ENCODE data around the gene ARL14. TPM values are rescaled to one million over a fixed set of nuclear protein-coding genes. Genes with fewer than 3 reads are reported as not detected.

The ARL14 gene
- polyA plus RNA-seq, 1 experiment, result not detected

GRCh38 chr3:160638184-160638583 lies 38.8 kb upstream of the ARL14 start:
- Histone ChIP-seq H3K36me3 (ENCODE audit: control insufficient read depth, insufficient read depth, low read length) (no peaks in the 10 kb centered on the region), H3K27me3 (ENCODE audit: control insufficient read depth, insufficient read depth, low read length) (no peaks in the 10 kb centered on the region), H3K4me3 (ENCODE audit: low read depth, low read length) (no peak overlapping the region)
- no peak for DNase-seq (ENCODE audit: low read depth)
- ChIA-PET CTCF (no interaction called here), POLR2A (no interaction called here)
- TF ChIP-seq CTCF (IDR thresholded peaks at IDR 0.05; ENCODE audit: insufficient read depth, low read depth, low read length), result no peak

- TF ChIP-seq CTCF (IDR thresholded peaks at IDR 0.05; ENCODE audit: insufficient read depth, low read depth, low read length), result no peak
- Histone ChIP-seq H3K4me3 (ENCODE audit: low read depth, low read length) (no peak overlapping the region), H3K36me3 (ENCODE audit: control insufficient read depth, insufficient read depth, low read length) (no peaks in the 10 kb centered on the region), H3K27me3 (ENCODE audit: control insufficient read depth, insufficient read depth, low read length) (no peaks in the 10 kb centered on the region)
- DNase-seq (ENCODE audit: low read depth), result no peak
- ChIA-PET CTCF (no interaction called here), POLR2A (no interaction called here)
Observed at GRCh38 chr3:160641665-160642309, 35.2 kb upstream of the ARL14 start.

GRCh38 chr3:160643994-160644393 lies 33.0 kb upstream of the ARL14 start:
- no peak overlapping the region for H3K4me3 ChIP-seq (ENCODE audit: low read depth, low read length)
- no peak for DNase-seq (ENCODE audit: low read depth)
- POLR2A ChIA-PET, result interaction anchor here (0.6 kb wide), 1 partner anchor 22 kb away, joined by 4 read pairs; no protein-coding TSS in a partner anchor
- no peaks in the 10 kb centered on the region for H3K27me3 ChIP-seq (ENCODE audit: control insufficient read depth, insufficient read depth, low read length)
- CTCF ChIA-PET, result interaction anchor here (0.9 to 1.6 kb wide), 2 partner anchors 10 to 17 kb away, joined by 3 to 5 read pairs; no protein-coding TSS in a partner anchor
- TF ChIP-seq CTCF (IDR thresholded peaks at IDR 0.05; ENCODE audit: insufficient read depth, low read depth, low read length), result no peak
- H3K36me3 ChIP-seq (ENCODE audit: control insufficient read depth, insufficient read depth, low read length), result no peaks in the 10 kb centered on the region

GRCh38 chr3:160644491-160644890 lies 32.5 kb upstream of the ARL14 start:
- no peaks in the 10 kb centered on the region for H3K36me3 ChIP-seq (ENCODE audit: control insufficient read depth, insufficient read depth, low read length)

GRCh38 chr3:160648701-160649100 lies 28.3 kb upstream of the ARL14 start:
- ChIA-PET CTCF (no interaction called here), POLR2A (interaction anchor here (0.7 kb wide), 1 partner anchor 62 kb away, joined by 3 read pairs; no protein-coding TSS in a partner anchor)
- no peak for DNase-seq (ENCODE audit: low read depth)
- TF ChIP-seq CTCF (IDR thresholded peaks at IDR 0.05; ENCODE audit: insufficient read depth, low read depth, low read length), result no peak
- H3K4me3 ChIP-seq (ENCODE audit: low read depth, low read length), result no peak overlapping the region
- no peaks in the 10 kb centered on the region for H3K27me3 ChIP-seq (ENCODE audit: control insufficient read depth, insufficient read depth, low read length)
- H3K36me3 ChIP-seq (ENCODE audit: control insufficient read depth, insufficient read depth, low read length), result no peaks in the 10 kb centered on the region

More at GRCh38 chr3:160644491-160644890, 32.5 kb upstream of the ARL14 start:
- CTCF ChIA-PET, result interaction anchor here (0.9 to 1.6 kb wide), 2 partner anchors 11 to 16 kb away, joined by 3 to 5 read pairs; no protein-coding TSS in a partner anchor
- H3K27me3 ChIP-seq (ENCODE audit: control insufficient read depth, insufficient read depth, low read length), result no peaks in the 10 kb centered on the region
- POLR2A ChIA-PET, result no interaction called here
- no peak for TF ChIP-seq CTCF (IDR thresholded peaks at IDR 0.05; ENCODE audit: insufficient read depth, low read depth, low read length)
- H3K4me3 ChIP-seq (ENCODE audit: low read depth, low read length), result no peak overlapping the region
- DNase-seq (ENCODE audit: low read depth), result no peak

All from BJ (cell line).